ENCODE measurements around the gene HDAC9. TPM values are rescaled to one million over a fixed set of nuclear protein-coding genes. Genes with fewer than 3 reads are reported as not detected.

Gene HDAC9
- total and polyA plus RNA-seq, 2 experiments from 2014 or later, result 32.7 to 101 TPM

DNA sequence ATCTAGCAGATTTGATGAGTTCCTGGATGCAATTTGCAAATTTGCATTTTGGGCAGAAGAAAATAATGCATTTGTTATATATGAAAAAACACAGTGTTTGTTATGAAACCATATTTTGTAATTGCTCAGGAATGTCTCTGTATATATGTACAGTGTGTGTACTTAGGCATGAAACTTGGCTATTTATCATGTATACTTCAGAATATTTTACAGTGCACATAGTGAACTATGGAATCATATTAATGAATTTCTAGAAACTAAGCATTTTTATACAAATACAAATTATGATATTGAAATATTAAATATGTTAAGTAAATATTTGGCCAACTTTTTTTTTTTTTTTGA lies 514.4 kb downstream of the HDAC9 start:
- TF ChIP-seq CTCF (IDR thresholded peaks at IDR 0.05; ENCODE audit: low read depth, low read length), result no peak

DNA sequence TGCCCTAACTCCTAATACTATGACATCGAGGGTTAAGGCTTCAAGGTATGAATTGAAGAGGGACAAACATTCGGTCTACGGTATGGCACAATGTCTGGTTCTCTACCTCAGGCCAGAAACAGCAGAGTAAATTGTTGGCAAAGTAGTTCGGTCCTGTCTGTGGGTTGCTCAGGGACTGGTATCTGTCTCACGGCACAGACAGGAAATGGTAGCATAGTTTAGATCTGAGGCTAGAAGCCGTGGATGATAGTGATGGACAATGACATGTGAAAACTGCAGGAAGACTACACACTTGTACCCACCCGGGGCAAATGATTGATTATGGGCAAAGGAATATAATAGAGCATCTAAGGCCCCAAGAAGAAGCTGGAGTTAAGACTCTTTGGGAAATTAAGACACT lies 515.7 kb downstream of the HDAC9 start:
- DNase-seq (ENCODE audit: low read depth in 1 of 2, low spot score in 1 of 2), result peak in 1 of 2 donors; percentile 37
- Histone ChIP-seq H3K36me3 (no peaks in the 10 kb centered on the region), H3K4me1 (ENCODE audit: low read depth) (no peaks in the 10 kb centered on the region), H3K27ac (no peak overlapping the region), H3K9me3 (ENCODE audit: low read depth) (no peaks in the 10 kb centered on the region), H3K4me3 (no peak overlapping the region), H3K27me3 (no peaks in the 10 kb centered on the region)
- TF ChIP-seq CTCF (IDR thresholded peaks at IDR 0.05; ENCODE audit: low read depth, low read length), result no peak

More for the DNA sequence above, 514.4 kb downstream of the HDAC9 start:
- Histone ChIP-seq H3K27ac (no peak overlapping the region), H3K27me3 (no peaks in the 10 kb centered on the region), H3K4me3 (no peak overlapping the region), H3K4me1 (ENCODE audit: low read depth) (no peaks in the 10 kb centered on the region), H3K9me3 (ENCODE audit: low read depth) (no peaks in the 10 kb centered on the region), H3K36me3 (no peaks in the 10 kb centered on the region)
- no peak for DNase-seq (ENCODE audit: low read depth in 1 of 2, low spot score in 1 of 2)

GRCh38 chr7:19015098-19015497 lies 519.5 kb downstream of the HDAC9 start:
- no peaks in the 10 kb centered on the region for H3K4me1 ChIP-seq (ENCODE audit: low read depth)
- no peak for TF ChIP-seq CTCF (IDR thresholded peaks at IDR 0.05; ENCODE audit: low read depth, low read length)
- no peaks in the 10 kb centered on the region for H3K9me3 ChIP-seq (ENCODE audit: low read depth)
- no peaks in the 10 kb centered on the region for H3K36me3 ChIP-seq
- no peak overlapping the region for H3K27ac ChIP-seq
- no peak for DNase-seq (ENCODE audit: low read depth in 1 of 2, low spot score in 1 of 2)
- no peaks in the 10 kb centered on the region for H3K27me3 ChIP-seq
- H3K4me3 ChIP-seq, result no peak overlapping the region

- Histone ChIP-seq H3K4me1 (ENCODE audit: low read depth) (no peaks in the 10 kb centered on the region), H3K27ac (no peak overlapping the region), H3K27me3 (no peaks in the 10 kb centered on the region), H3K4me3 (no peak overlapping the region), H3K36me3 (no peaks in the 10 kb centered on the region), H3K9me3 (ENCODE audit: low read depth) (no peaks in the 10 kb centered on the region)
- no peak for TF ChIP-seq CTCF (IDR thresholded peaks at IDR 0.05; ENCODE audit: low read depth, low read length)
- peak in 1 of 2 donors; percentile 51 for DNase-seq (ENCODE audit: low read depth in 1 of 2, low spot score in 1 of 2)
These were observed 520.6 kb downstream of the HDAC9 start for GRCh38 chr7:19016140-19016539.

GRCh38 chr7:19017374-19017773 lies 521.8 kb downstream of the HDAC9 start:
- no peaks in the 10 kb centered on the region for H3K36me3 ChIP-seq
- no peak overlapping the region for H3K4me3 ChIP-seq
- no peaks in the 10 kb centered on the region for H3K4me1 ChIP-seq (ENCODE audit: low read depth)

More at GRCh38 chr7:19017374-19017773, 521.8 kb downstream of the HDAC9 start:
- no peaks in the 10 kb centered on the region for H3K27me3 ChIP-seq
- DNase-seq (ENCODE audit: low read depth in 1 of 2, low spot score in 1 of 2), result no peak
- no peak for TF ChIP-seq CTCF (IDR thresholded peaks at IDR 0.05; ENCODE audit: low read depth, low read length)
- no peaks in the 10 kb centered on the region for H3K9me3 ChIP-seq (ENCODE audit: low read depth)
- H3K27ac ChIP-seq, result no peak overlapping the region
